Stomach (tissue), 9 donors: ENCODE measurements around the gene ATG4B. TPM values are rescaled to one million over a fixed set of nuclear protein-coding genes. Genes with fewer than 3 reads are reported as not detected.

ENCODE experiments used
- DNase-seq, 2 donors: peaks; one replicate each; pipeline versions ENCODE4 v3.0.0 to v3.0.0-alpha.2; 2013 to 2019
- H3K27ac ChIP-seq, 5 donors: fragments of 200-600 bp in 4 of 5; sonication (generic) in 4 of 5; one replicate each; pipeline ENCODE4 v1.5.1; 2013 to 2019; ENCODE audit warnings: mild to moderate bottlenecking in 1 of 5, moderate library complexity in 1 of 5
- H3K27me3 ChIP-seq, 3 donors: fragments of 200-600 bp; sonication (generic); one replicate each; pipeline ENCODE4 v1.5.1; 2017 to 2019; ENCODE audit warnings: mixed run types in 1 of 3
- H3K36me3 ChIP-seq, 4 donors: fragments of 200-600 bp; sonication (generic); 1 replicate in 3 of 4; 2 replicates in 1 of 4; pipeline ENCODE4 v1.5.1; 2016 to 2019
- H3K4me1 ChIP-seq, 4 donors: fragments of 200-600 bp; sonication (generic); one replicate each; pipeline ENCODE4 v1.5.1; 2016 to 2019
- H3K4me3 ChIP-seq, 4 donors: fragments of 200-600 bp; sonication (generic) in 3 of 4; one replicate each; pipeline ENCODE4 v1.5.1; 2016 to 2019; ENCODE audit warnings: mild to moderate bottlenecking in 1 of 4
- H3K9me3 ChIP-seq, 4 donors: fragments of 200-600 bp; sonication (generic); one replicate each; pipeline ENCODE4 v1.5.1; 2016 to 2019
- EP300 ChIP-seq: sonication (generic); formaldehyde crosslinking; IDR thresholded peaks from one replicate; pipeline ENCODE4 v1.6.1; 2017; ENCODE audit warnings: antibody characterized with exemption
- POLR2A ChIP-seq, 4 donors: fragments of 450-650 bp; IDR thresholded peaks; one replicate each; pipeline ENCODE4 v1.6.1; 2016; ENCODE audit warnings: antibody characterized with exemption in 4 of 4, control low read depth in 2 of 4, mild to moderate bottlenecking in 1 of 4, moderate library complexity in 1 of 4
- POLR2AphosphoS5 ChIP-seq, 3 donors: sonication (generic); formaldehyde crosslinking; IDR thresholded peaks; one replicate each; pipeline ENCODE4 v1.6.1; 2016; ENCODE audit warnings: antibody characterized with exemption in 3 of 3
- WGBS, 5 donors: extraction: QIAGEN DNeasy Blood & Tissue Kit in 3 of 5; methylation state at CpG; one replicate each; pipeline versions ENCODE4 v1.1.5 to v1.1.7; 2013 to 2018; 5-methylcytosine and 5-hydroxymethylcytosine counted together
- intact Hi-C: fragments of 100-400 bp; cut with DNase I; formaldehyde crosslinking; loops from one replicate; pipeline ENCODE4 v1.15.1; 2023; ENCODE audit warnings: low total_unique reads
- polyA plus RNA-seq, 3 donors: library from polyadenylated mRNA; stranded (reverse); fragments of 200-250 nt; gene quantifications; one replicate each; pipeline ENCODE4 v1.2.3, GENCODE V29; 2013
- total RNA-seq, 5 donors: library from RNA; depleted of rRNA; stranded (reverse); fragments of >200 nt; gene quantifications; one replicate each; pipeline versions ENCODE4 v1.1.0 to v1.2.3, GENCODE V29; 2014 to 2016
- TF ChIP-seq, protein P1 (sequence below), 7 experiments: fragments of 450-650 bp in 4 of 7; fragments of 200-600 bp in 3 of 7; sonication (generic) in 3 of 7; IDR thresholded peaks; one replicate each; pipeline ENCODE4 v1.5.1; 2016 to 2019; ENCODE audit warnings: antibody characterized with exemption in 7 of 7, control low read depth in 2 of 7, mild to moderate bottlenecking in 1 of 7
- donor health status: healthy with polysubstance abuse.
- donor health status: Bipolar disorder and iron deficiency.
- donor health status: healthy.

ATG4B gene
- total and polyA plus RNA-seq, 8 donors: 31.5 to 162 (median 61.2) TPM

DNA sequence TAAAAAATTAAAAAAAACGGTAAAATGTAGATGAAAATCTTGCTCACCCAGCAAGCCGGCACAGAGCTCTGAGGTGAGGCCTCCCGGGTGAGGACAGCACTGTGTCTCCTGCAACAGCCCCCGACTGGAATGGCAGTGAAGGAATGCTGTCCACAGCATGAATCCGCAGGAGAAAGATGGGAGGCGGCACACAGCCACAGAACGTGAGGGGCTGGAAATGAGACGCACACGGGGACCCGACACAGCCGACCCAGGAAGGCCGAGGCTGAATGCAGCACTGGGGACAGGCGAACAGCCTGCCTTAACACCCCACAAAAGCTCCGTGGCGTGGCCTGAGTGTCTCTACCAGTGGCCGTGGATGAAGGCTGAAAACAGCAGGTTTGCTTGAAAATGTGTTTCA lies 44.2 kb upstream of the ATG4B start:
- intact Hi-C loops: no loop called here
- Histone ChIP-seq H3K9me3 (peaks cover 0 to under 1% (median 0%) of the 10 kb centered on the region in 4 donors), H3K4me1 (no peaks in the 10 kb centered on the region), H3K4me3 (no peak overlapping the region), H3K36me3 (peaks cover 19 to 92% (median 74%) of the 10 kb centered on the region in 4 donors), H3K27me3 (no peaks in the 10 kb centered on the region), H3K27ac (no peak overlapping the region)
- TF ChIP-seq POLR2AphosphoS5 (IDR thresholded peaks at IDR 0.05) (no peak), POLR2A (IDR thresholded peaks at IDR 0.05) (no peak), EP300 (no peak)
- TF ChIP-seq, protein P1, sequence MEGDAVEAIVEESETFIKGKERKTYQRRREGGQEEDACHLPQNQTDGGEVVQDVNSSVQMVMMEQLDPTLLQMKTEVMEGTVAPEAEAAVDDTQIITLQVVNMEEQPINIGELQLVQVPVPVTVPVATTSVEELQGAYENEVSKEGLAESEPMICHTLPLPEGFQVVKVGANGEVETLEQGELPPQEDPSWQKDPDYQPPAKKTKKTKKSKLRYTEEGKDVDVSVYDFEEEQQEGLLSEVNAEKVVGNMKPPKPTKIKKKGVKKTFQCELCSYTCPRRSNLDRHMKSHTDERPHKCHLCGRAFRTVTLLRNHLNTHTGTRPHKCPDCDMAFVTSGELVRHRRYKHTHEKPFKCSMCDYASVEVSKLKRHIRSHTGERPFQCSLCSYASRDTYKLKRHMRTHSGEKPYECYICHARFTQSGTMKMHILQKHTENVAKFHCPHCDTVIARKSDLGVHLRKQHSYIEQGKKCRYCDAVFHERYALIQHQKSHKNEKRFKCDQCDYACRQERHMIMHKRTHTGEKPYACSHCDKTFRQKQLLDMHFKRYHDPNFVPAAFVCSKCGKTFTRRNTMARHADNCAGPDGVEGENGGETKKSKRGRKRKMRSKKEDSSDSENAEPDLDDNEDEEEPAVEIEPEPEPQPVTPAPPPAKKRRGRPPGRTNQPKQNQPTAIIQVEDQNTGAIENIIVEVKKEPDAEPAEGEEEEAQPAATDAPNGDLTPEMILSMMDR (IDR thresholded peaks at IDR 0.05): no peak
- DNase-seq: no peak
- WGBS, 5 donors: 94 to 97% (median 95%) methylated on average over 16 of the region's 16 CpGs

DNA sequence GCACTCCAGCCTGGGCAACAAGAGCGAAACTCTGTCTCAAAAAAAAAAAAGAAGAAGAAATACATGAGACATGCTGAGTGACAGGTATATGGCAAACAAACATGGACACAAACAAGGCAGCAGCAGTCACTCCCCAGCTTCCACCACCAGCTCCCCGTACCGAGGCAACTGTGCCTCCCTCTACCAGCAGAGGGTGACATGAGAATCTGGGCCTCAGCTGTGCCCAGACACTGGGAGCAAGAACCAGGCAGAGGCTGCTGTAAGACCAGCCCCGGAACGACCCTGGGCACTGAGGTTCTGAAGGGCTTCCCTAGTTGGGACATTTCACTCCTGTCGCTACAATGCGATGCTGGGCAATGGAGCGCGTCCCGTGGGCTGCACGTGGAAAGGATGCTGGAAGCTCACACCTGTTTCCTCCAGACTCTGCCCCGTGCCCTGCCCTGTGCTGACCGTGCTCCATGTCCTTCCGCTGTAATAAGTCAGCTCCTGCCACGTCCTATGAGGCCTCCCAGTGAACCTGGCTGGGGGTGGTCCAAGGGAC lies 41.8 kb upstream of the ATG4B start:
- Histone ChIP-seq H3K9me3 (no peaks in the 10 kb centered on the region), H3K36me3 (peaks cover 29 to 98% (median 92%) of the 10 kb centered on the region in 4 donors), H3K4me1 (no peaks in the 10 kb centered on the region), H3K27ac (no peak overlapping the region), H3K27me3 (no peaks in the 10 kb centered on the region), H3K4me3 (no peak overlapping the region)
- TF ChIP-seq EP300: no peak
- TF ChIP-seq POLR2A (IDR thresholded peaks at IDR 0.05): no peak
- TF ChIP-seq, protein P1 (IDR thresholded peaks at IDR 0.05): no peak
- intact Hi-C loops: no loop called here
- WGBS, 5 donors: 84 to 91% (median 87%) methylated on average over 15 of the region's 15 CpGs
- DNase-seq: no peak

DNA sequence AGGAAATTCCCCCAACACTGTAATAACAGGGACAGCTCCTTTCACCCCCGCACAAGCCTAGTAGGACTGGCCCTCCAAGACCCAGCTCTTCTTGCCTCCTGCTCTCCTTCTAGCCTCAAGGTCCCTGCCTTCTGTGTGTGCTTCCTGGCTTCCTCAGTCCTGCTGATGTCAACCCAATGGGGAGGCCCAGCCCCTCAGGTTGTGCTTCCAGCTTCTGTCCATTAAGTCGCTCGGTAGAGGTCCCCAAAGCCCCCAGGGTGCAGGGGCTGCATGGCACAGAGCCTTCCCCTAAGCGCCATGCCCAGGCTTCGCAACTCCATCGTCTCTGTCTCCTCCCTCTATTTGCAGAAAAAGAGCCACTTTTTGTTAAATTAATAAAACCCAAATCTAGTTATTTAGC lies 39.9 kb upstream of the ATG4B start:
- DNase-seq: no peak
- Histone ChIP-seq H3K27ac (no peak overlapping the region), H3K9me3 (no peaks in the 10 kb centered on the region), H3K4me1 (no peaks in the 10 kb centered on the region), H3K27me3 (no peaks in the 10 kb centered on the region), H3K36me3 (peaks cover 28 to 100% (median 94%) of the 10 kb centered on the region in 4 donors), H3K4me3 (no peak overlapping the region)
- 92 to 95% (median 93%) methylated on average over 6 of the region's 6 CpGs for whole genome bisulfite sequencing, 5 donors
- no peak for TF ChIP-seq POLR2A (IDR thresholded peaks at IDR 0.05)
- no peak for TF ChIP-seq EP300
- no peak for TF ChIP-seq POLR2AphosphoS5 (IDR thresholded peaks at IDR 0.05)
- TF ChIP-seq, protein P1 (IDR thresholded peaks at IDR 0.05): no peak
- intact Hi-C loops: no loop called here

DNA sequence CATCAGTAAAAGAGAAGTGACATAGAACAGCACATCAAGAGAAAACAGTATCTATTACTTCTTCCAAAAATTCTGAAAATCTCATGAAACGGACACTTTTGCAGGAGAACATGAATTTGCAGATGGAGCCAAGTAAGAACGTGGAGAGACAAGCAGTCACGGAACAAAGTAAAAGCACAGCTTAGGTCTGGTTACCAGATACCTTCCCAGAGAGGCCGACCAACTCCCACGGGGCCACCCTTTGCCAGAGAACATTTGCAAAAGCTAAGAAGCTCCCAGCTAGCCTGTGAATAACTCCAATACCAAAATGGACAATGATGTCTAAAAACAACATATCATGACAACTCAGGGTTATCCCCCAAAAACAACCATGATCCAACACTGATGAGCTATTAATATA lies 39.4 kb upstream of the ATG4B start:
- 72 to 85% (median 77%) methylated on average over 5 of the region's 5 CpGs for WGBS, 5 donors
- DNase-seq: no peak
- no peaks in the 10 kb centered on the region for H3K27me3 ChIP-seq
- no peak overlapping the region for H3K4me3 ChIP-seq
- peaks cover 31 to 100% (median 94%) of the 10 kb centered on the region in 4 donors for H3K36me3 ChIP-seq
- TF ChIP-seq EP300: no peak
- TF ChIP-seq POLR2AphosphoS5 (IDR thresholded peaks at IDR 0.05): no peak
- intact Hi-C loops: no loop called here
- H3K4me1 ChIP-seq: no peaks in the 10 kb centered on the region
- H3K27ac ChIP-seq: no peak overlapping the region
- H3K9me3 ChIP-seq: no peaks in the 10 kb centered on the region

DNA sequence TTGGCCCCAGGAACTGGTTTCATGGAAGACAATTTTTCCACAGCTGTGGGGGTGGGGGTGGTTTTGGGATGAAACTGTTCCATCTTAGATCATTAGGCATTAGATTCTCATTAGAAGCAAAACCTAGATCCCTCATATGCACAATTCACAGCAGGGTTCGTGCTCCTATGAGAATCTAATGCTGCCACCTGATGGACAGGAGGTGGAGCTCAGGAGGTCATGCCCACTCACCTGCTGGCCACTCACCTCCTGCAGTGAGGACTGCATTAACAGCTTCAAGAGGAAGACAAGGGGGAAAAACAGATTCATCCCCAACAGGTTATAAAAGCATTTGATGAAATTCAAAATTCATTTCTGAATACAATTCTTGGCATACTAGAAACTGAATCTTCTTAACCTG lies 39.0 kb upstream of the ATG4B start:
- peaks cover 35 to 100% (median 94%) of the 10 kb centered on the region in 4 donors for H3K36me3 ChIP-seq
- WGBS, 5 donors: 23 to 47% (median 30%) methylated on average over 1 of the region's 1 CpG
- DNase-seq: peak in 1 of 2 donors; percentile 57

More for the DNA sequence above, 39.0 kb upstream of the ATG4B start:
- intact Hi-C loops: no loop called here
- TF ChIP-seq, protein P1 (IDR thresholded peaks at IDR 0.05): peak in 2 of 7 experiments; percentile 27 to 36
- no peak for TF ChIP-seq EP300
- Histone ChIP-seq H3K9me3 (no peaks in the 10 kb centered on the region), H3K27ac (no peak overlapping the region), H3K4me1 (no peaks in the 10 kb centered on the region), H3K4me3 (no peak overlapping the region), H3K27me3 (no peaks in the 10 kb centered on the region)
